ENCODE results near the gene MAP7D1. TPM values are rescaled to one million over a fixed set of nuclear protein-coding genes. Genes with fewer than 3 reads are reported as not detected.
A peak's percentile ranks its signal among the peaks of the same experiment; 100 is the strongest.

MAP7D1 gene
- total and polyA plus RNA-seq, 10 of the 15 experiments (the other 5 are each of a cell fraction or from before 2014, with no cell fraction given): 4.4 to 97.6 (median 24.2) TPM

DNA sequence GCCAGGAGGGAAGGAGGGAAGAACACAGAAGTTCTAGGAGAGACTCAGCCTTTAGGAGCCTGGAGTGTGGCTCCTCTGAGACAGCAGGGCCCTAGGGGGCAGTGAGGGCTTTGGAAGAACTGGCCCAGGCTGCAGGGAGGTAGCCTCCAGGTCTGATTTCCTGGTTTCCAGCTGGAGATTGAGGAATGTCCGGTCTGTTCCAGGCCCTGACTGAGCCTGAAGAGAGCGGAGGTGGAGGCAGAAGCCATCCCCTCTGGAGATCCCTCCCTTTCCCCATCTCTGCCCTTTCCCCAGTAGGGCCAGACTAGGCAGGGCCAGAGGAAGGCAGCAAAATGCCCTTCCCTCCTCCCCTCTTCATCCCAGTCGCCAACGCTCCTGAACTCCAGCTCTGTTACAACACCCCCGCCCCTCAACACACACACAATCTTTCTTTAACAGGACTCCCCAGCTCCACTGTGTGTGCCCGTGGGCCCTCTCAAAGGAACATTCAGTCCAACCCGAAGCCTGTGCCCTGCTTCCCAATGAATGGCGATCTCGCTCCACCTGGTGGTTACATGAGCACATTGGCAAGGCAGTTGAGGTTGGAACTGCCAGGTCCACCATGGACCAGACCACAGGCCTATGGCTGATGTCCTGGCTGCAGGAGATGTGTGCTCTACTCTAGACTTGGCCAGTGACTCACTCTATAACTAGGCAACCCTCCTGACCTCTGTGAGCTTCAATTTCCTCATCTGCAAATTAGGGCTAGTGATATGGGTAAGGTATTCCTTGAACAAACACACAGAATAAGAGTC, 32.0 kb downstream of the MAP7D1 start (continued):
- TF ChIP-seq, protein P1, sequence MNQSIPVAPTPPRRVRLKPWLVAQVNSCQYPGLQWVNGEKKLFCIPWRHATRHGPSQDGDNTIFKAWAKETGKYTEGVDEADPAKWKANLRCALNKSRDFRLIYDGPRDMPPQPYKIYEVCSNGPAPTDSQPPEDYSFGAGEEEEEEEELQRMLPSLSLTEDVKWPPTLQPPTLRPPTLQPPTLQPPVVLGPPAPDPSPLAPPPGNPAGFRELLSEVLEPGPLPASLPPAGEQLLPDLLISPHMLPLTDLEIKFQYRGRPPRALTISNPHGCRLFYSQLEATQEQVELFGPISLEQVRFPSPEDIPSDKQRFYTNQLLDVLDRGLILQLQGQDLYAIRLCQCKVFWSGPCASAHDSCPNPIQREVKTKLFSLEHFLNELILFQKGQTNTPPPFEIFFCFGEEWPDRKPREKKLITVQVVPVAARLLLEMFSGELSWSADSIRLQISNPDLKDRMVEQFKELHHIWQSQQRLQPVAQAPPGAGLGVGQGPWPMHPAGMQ (IDR thresholded peaks at IDR 0.05; ENCODE audit: borderline replicate concordance): no peak
- TF ChIP-seq NR2F1 (conservative IDR thresholded peaks at IDR 0.05) (no peak), IKZF1 (conservative IDR thresholded peaks at IDR 0.05) (no peak; the same call in none of the 2 replicates), RELA (IDR thresholded peaks at IDR 0.05; ENCODE audit: borderline replicate concordance, partially characterized antibody) (peak; percentile 32), IKZF2 (IDR thresholded peaks at IDR 0.05) (peak; percentile 40 to 47; a peak in 2 of 4 replicates), NFYA (IDR thresholded peaks at IDR 0.05; ENCODE audit: borderline replicate concordance, low read depth, low read length) (no peak), POLR2A (IDR thresholded peaks at IDR 0.05; ENCODE audit: low read depth, low read length) (no peak), CBX3 (IDR thresholded peaks at IDR 0.05; ENCODE audit: borderline replicate concordance, low read depth) (no peak), HDAC2 (IDR thresholded peaks at IDR 0.05) (no peak), PAX8 (IDR thresholded peaks at IDR 0.05) (no peak), ZNF274 (IDR thresholded peaks at IDR 0.05; ENCODE audit: insufficient read depth, insufficient read length) (no peak), JUNB (IDR thresholded peaks at IDR 0.05) (no peak), FOS (IDR thresholded peaks at IDR 0.05; ENCODE audit: borderline replicate concordance, extremely low read depth, insufficient read length) (no peak), HDGF (IDR thresholded peaks at IDR 0.05) (peak; percentile 97), KDM1A (IDR thresholded peaks at IDR 0.05; ENCODE audit: borderline replicate concordance) (no peak)
- TF ChIP-seq, protein P2, sequence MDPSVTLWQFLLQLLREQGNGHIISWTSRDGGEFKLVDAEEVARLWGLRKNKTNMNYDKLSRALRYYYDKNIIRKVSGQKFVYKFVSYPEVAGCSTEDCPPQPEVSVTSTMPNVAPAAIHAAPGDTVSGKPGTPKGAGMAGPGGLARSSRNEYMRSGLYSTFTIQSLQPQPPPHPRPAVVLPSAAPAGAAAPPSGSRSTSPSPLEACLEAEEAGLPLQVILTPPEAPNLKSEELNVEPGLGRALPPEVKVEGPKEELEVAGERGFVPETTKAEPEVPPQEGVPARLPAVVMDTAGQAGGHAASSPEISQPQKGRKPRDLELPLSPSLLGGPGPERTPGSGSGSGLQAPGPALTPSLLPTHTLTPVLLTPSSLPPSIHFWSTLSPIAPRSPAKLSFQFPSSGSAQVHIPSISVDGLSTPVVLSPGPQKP (IDR thresholded peaks at IDR 0.05; ENCODE audit: low read depth, low read length): no peak
- TF ChIP-seq, protein P3, sequence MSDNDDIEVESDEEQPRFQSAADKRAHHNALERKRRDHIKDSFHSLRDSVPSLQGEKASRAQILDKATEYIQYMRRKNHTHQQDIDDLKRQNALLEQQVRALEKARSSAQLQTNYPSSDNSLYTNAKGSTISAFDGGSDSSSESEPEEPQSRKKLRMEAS (IDR thresholded peaks at IDR 0.05; ENCODE audit: low read depth, low read length): no peak
- TF ChIP-seq, protein P4, sequence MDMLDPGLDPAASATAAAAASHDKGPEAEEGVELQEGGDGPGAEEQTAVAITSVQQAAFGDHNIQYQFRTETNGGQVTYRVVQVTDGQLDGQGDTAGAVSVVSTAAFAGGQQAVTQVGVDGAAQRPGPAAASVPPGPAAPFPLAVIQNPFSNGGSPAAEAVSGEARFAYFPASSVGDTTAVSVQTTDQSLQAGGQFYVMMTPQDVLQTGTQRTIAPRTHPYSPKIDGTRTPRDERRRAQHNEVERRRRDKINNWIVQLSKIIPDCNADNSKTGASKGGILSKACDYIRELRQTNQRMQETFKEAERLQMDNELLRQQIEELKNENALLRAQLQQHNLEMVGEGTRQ (IDR thresholded peaks at IDR 0.05; ENCODE audit: borderline replicate concordance, low read depth, low read length): no peak
- TF ChIP-seq, protein P5, sequence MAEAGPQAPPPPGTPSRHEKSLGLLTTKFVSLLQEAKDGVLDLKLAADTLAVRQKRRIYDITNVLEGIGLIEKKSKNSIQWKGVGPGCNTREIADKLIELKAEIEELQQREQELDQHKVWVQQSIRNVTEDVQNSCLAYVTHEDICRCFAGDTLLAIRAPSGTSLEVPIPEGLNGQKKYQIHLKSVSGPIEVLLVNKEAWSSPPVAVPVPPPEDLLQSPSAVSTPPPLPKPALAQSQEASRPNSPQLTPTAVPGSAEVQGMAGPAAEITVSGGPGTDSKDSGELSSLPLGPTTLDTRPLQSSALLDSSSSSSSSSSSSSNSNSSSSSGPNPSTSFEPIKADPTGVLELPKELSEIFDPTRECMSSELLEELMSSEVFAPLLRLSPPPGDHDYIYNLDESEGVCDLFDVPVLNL (IDR thresholded peaks at IDR 0.05; ENCODE audit: low read depth, low read length): no peak
- TF ChIP-seq, protein P6, sequence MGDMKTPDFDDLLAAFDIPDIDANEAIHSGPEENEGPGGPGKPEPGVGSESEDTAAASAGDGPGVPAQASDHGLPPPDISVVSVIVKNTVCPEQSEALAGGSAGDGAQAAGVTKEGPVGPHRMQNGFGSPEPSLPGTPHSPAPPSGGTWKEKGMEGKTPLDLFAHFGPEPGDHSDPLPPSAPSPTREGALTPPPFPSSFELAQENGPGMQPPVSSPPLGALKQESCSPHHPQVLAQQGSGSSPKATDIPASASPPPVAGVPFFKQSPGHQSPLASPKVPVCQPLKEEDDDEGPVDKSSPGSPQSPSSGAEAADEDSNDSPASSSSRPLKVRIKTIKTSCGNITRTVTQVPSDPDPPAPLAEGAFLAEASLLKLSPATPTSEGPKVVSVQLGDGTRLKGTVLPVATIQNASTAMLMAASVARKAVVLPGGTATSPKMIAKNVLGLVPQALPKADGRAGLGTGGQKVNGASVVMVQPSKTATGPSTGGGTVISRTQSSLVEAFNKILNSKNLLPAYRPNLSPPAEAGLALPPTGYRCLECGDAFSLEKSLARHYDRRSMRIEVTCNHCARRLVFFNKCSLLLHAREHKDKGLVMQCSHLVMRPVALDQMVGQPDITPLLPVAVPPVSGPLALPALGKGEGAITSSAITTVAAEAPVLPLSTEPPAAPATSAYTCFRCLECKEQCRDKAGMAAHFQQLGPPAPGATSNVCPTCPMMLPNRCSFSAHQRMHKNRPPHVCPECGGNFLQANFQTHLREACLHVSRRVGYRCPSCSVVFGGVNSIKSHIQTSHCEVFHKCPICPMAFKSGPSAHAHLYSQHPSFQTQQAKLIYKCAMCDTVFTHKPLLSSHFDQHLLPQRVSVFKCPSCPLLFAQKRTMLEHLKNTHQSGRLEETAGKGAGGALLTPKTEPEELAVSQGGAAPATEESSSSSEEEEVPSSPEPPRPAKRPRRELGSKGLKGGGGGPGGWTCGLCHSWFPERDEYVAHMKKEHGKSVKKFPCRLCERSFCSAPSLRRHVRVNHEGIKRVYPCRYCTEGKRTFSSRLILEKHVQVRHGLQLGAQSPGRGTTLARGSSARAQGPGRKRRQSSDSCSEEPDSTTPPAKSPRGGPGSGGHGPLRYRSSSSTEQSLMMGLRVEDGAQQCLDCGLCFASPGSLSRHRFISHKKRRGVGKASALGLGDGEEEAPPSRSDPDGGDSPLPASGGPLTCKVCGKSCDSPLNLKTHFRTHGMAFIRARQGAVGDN (IDR thresholded peaks at IDR 0.05): no peak
